HG03045 (cell line): ENCODE data around the gene VGLL4.

ENCODE experiments used
- ATAC-seq: cut with Tn5 transposase; IDR thresholded peaks from one replicate; pipeline ENCODE4 v1.9.1; 2021; ENCODE audit warnings: mild to moderate bottlenecking, moderate library complexity; ENCODE audit not compliant: unreplicated experiment

The VGLL4 gene

GRCh38 chr3:11553436-11554235 lies 90.1 kb downstream of the VGLL4 start:
- ATAC-seq = no peak

GRCh38 chr3:11552289-11553264 lies 91.1 kb downstream of the VGLL4 start:
- ATAC-seq = no peak

- no peak for ATAC-seq
Measured at GRCh38 chr3:11551036-11551435, 92.7 kb downstream of the VGLL4 start.

- no peak for ATAC-seq
Measured at GRCh38 chr3:11549580-11550140, 94.1 kb downstream of the VGLL4 start.

GRCh38 chr3:11548721-11549131 lies 95.0 kb downstream of the VGLL4 start:
- ATAC-seq = no peak

- ATAC-seq = no peak
Measured at GRCh38 chr3:11547498-11547897, 96.2 kb downstream of the VGLL4 start.

- ATAC-seq = no peak
Measured at GRCh38 chr3:11546657-11547302, 96.9 kb downstream of the VGLL4 start.

- ATAC-seq = no peak
Measured at GRCh38 chr3:11545186-11545851, 98.4 kb downstream of the VGLL4 start.

- ATAC-seq = no peak
Measured at GRCh38 chr3:11544412-11545181, 99.1 kb downstream of the VGLL4 start.

GRCh38 chr3:11543948-11544387 lies 99.7 kb downstream of the VGLL4 start:
- ATAC-seq = no peak

GRCh38 chr3:11543141-11543947 lies 100.4 kb downstream of the VGLL4 start:
- ATAC-seq = no peak

- no peak for ATAC-seq
Measured at GRCh38 chr3:11542551-11542950, 101.2 kb downstream of the VGLL4 start.

- no peak for ATAC-seq
Measured at GRCh38 chr3:11541321-11542303, 102.1 kb downstream of the VGLL4 start.

GRCh38 chr3:11539677-11540076 lies 104.0 kb downstream of the VGLL4 start:
- ATAC-seq = no peak

- ATAC-seq = no peak
Measured at GRCh38 chr3:11539218-11539617, 104.5 kb downstream of the VGLL4 start.

- no peak for ATAC-seq
Measured at GRCh38 chr3:11538581-11538980, 105.1 kb downstream of the VGLL4 start.

- ATAC-seq = no peak
Measured at GRCh38 chr3:11536936-11537612, 106.6 kb downstream of the VGLL4 start.
